NOMO-1 treated with dmso at 0.1 percent for 144 hours (cell line): ENCODE results near the gene ZNF804B.

Experiments
- DNase-seq: peaks from one replicate; lab custom pipeline; 2025; ENCODE audit not compliant: unreplicated experiment; lab: John Stamatoyannopoulos, UW

ZNF804B gene

GRCh38 chr7:88835147-88835728 lies 75.7 kb downstream of the ZNF804B start:
- peak; percentile 69 for DNase-seq

DNA sequence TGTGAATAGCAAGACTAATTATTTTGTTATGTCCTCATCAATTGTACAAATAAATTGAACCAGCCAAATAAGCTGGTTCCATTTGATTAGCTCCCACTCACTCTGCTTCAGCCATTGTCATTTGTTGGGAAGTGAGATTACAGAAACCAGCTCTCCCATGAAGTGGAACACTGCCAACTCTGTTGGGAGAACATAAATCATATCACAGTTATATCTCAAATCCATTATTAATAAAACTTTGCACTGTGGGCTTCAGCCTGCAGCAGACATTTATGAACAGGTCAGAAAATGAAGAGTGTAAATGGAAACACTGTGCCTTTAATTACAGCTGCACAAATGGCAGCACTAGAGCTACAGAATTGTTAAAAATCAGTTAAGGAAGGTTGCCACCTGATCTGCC lies 82.7 kb downstream of the ZNF804B start:
- no peak for DNase-seq

DNA sequence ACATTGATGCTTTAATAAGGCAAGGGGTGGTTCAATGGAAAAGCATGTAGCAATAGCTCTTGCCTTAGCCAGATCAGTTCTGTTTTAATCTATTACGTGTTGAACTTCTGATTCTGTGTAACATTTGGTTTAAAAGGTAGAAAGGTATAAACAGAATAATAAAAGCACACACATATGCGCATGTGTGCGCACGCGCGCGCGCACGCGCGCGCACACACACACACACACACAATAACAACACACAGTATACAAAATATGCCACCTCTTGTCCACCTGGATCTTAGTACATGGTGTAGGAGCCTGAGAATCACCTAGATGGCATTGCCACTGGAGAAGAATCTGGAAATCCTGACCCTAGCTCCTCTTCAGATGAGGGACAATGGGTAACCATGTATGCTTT lies 85.6 kb downstream of the ZNF804B start:
- DNase-seq: no peak

DNA sequence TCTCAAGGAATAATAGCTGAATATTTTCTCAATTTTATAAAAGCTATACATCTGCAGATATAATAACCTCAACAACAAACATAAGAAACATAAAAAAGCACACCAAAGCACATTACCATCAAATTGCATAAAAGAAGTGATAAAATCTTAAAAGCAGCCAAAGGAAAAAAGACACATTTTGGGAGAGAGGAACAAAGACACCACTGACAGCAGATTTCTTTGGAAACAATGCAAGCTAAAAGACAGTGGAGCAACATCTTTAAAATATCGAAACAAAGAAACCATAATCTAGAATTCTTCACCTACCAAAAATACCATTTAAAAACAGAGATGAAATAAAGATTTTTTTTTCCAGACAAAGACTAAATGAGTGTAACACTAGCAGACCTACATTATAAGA lies 91.7 kb downstream of the ZNF804B start:
- DNase-seq: no peak

DNA sequence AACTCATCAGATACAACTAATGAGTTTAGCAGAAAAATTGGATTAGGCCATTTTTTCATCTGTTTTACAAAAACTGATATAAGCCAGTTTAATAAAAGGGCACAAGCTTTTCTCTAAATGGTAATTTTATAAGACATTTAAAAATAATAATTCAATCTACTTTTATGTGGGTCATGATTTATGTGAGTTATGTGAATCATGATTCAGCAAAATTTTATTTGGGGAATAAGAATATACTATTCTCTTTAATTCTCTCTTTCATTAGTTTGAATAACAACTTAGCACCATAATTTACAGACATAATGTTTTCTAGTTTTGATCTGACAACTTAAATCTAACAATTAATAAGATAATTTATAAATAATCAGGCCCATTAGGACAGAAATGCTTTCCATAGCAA lies 99.8 kb downstream of the ZNF804B start:
- DNase-seq: no peak

DNA sequence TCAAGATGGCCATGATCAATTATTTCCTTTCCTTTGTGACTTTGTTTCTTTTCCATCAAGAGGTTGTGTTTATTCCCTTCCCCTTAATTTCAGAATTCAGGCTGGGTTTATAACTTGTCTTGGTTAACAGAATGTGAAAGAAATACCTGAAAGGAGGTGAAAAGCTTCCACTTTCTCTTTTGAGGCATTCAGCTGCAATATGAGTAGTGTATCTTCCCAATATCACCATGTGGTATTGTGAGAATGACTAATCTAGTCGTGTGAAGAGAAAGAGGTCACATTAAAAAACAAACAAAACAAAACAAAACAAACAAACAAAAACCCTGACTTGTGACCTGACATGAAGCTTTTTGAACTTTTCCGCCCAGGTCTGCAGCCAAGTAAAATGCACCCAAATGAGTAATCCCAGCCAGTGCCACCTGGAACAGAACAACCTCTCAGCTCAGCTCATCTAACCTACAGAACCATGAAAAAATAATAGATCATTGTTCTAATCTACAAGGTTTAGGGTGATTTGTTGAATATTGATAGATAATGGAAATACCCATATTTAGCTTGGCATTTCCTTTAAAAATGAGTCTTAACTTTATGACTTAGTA lies 106.9 kb downstream of the ZNF804B start:
- DNase-seq: no peak

- DNase-seq: no peak
Measured at GRCh38 chr7:88867158-88867557, 107.7 kb downstream of the ZNF804B start.

DNA sequence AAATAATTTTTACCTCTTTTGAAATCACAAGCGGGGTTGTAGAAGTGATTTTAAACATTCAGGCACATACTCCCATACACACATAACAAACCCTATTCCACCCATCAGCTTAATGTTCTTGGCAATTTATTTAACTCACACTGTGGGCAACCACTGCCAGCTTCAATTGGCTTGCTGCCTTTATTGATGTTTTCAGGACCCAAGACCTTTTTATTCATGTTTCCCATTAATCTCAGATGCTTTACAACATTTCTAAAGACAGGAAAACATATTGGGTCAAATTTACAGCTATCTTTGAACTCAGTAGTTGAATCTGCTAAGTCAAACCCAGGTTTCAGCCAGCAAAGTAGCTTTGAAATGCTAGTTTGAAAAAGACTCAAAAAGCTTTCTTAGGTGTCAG lies 109.0 kb downstream of the ZNF804B start:
- no peak for DNase-seq

DNA sequence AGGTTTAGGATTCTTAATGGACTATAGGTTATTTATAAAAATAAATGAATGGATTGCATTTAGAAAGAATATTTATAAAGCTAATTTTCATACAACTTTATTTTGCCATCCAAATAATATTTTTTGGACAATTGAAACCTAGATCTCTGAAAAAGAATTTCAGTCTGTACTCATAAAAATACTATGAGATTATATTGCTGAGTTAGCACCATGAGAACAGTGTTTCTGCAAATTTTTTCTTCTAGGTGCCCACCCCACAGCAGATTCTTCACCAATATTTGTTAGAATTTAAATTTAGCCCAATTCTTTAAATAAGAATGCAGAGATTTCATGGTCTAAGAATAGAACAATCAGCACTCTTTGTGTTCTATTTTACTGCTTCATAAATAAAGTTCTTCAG lies 121.6 kb downstream of the ZNF804B start:
- DNase-seq: no peak

DNA sequence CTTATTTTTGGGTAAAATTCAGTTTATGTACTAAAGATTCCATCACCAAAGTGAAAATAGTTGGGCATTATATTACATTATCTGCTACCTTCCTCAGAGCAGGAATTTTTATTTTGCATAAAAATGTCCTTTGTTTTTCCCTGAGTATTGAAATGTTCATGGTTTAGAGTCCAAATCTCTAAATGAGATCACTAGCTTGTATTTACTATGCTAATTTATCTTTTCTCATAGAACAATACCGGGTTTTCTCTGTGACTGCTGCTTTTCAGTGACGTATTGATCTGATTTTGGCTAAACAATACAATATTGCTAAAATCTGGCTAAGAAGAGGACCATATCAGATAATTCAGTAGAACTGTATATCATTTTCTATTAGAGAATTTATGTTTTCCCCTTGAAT lies 125.6 kb downstream of the ZNF804B start:
- no peak for DNase-seq

DNA sequence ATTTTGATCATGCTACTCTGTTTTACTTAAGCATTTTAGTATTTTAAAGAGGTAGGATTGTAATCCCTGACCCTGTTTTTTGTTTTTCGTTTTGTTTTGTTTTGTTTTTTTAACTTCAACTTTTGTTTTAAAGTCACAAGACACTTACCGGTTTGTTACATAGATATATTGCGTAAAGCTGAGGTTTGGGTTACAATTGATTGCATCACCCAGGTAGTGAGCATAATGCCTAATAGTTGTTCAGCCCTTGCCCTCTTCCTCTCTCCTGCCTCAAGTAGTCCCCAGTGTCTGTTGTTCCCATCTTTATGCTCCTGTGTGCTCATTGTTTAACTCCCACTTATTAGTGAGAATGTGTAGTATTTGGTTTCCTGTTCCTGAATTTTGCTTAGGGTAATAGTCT lies 129.2 kb downstream of the ZNF804B start:
- no peak for DNase-seq

DNA sequence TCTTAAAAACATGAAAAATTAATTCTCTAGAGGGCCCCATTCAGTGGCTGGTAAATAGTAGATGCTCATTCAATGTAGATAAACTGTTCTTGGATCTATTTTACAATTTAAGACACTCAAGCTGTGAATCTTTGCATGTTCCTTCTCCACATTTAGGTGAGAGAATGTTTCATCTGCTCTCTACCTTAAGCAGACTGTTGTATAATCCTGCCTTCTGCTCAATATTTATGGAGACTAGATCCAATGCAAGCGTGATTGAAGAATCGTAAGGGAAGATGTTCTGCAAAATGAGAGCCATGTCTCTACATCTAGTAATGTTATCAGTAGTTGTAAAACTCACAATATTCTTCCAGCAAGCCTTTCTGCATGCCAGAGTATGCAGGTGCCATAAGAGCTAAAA lies 151.0 kb downstream of the ZNF804B start:
- no peak for DNase-seq

DNA sequence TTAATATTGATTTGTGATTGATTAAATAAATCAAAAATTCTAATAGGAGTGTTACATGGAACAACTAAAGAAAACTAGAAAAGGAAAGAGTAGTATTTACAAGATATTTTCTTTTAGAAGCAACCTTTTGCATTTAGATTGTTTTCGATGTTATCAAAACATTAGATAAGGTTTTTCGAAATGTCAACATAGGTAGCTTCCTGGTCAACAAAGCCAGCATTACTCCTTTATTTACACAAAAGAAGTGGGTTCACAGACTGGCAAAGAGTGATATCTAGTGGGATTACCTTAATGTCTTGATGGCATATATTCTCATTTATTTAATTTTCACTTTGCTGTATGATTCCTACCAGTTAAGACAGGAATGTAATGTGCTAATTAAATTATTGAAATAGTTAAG lies 153.4 kb downstream of the ZNF804B start:
- DNase-seq: no peak

GRCh38 chr7:88915615-88916014 lies 156.1 kb downstream of the ZNF804B start:
- DNase-seq: no peak

- DNase-seq: no peak
Measured at GRCh38 chr7:88919478-88920131, 160.1 kb downstream of the ZNF804B start.

GRCh38 chr7:88922944-88923343 lies 163.4 kb downstream of the ZNF804B start:
- DNase-seq: no peak

DNA sequence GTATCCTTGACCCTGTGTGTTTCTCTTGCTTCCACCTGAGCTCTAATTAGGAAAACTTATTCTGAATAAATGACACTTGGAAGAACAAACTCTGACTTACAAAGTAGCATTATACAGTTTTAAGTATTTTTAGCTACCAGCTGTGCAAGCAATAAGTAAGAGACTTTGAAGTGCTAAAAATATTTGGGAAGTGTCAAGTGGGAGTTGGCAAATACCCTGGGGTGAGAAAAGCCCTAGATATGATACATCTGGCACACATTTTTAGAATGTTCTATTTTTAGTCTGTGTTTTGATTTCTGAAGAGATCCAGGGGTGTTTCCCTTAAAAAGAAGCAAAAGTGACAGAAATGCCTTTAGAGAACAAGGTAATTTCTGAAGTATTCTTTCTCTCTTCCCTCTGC lies 168.8 kb downstream of the ZNF804B start:
- no peak for DNase-seq

- no peak for DNase-seq
Measured at GRCh38 chr7:88929719-88930118, 170.2 kb downstream of the ZNF804B start.

DNA sequence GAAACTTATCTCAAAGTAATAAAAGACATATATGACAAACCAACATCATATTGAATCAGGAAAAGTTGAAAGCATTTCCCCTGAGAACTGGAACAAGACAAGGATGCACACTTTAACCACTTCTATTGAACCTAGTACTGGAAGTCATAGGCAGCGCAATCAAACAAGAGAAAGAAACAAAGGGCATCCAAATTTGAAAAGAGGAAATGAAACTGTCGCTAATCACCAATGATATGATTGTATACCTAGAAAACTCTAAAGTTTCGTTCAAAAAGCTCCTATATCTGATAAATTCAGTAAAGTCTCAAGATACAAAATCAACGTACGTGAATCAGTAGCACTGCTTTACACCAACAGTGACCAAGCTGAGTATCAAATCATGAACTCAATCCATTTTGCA lies 173.8 kb downstream of the ZNF804B start:
- DNase-seq: no peak

DNA sequence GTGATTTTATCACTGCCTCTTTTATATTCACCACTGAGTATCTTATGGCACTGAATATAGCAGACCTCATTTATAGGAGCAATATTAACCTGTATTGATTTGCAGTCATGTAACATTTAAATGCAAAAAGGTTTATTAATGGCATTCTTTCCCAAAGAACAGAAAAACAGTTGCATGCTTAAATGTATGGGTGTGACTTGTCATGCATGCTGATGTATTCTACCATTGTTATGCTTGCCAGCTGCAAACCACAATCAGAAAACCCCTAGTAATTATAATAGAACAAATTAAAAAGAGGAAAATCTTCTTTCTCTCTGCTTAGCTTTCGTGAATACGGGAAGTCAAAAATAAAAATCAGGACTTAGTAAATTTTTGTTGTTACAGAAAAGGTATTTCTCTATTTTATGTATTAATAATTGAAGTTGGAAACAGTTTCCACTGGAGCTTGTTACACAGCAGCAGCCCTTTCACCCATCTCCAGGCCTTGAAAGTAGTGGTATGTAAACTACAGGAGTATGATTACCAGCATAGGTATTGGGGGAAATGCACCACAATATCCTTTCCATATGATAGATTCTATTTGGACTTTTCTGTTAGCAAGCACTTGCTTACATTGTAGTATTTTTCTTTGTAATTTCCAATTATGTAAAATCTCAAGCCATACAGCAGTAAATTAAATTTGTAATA lies 183.5 kb downstream of the ZNF804B start:
- DNase-seq: no peak

- DNase-seq: no peak
Measured at GRCh38 chr7:88951826-88952225, 192.3 kb downstream of the ZNF804B start.

DNA sequence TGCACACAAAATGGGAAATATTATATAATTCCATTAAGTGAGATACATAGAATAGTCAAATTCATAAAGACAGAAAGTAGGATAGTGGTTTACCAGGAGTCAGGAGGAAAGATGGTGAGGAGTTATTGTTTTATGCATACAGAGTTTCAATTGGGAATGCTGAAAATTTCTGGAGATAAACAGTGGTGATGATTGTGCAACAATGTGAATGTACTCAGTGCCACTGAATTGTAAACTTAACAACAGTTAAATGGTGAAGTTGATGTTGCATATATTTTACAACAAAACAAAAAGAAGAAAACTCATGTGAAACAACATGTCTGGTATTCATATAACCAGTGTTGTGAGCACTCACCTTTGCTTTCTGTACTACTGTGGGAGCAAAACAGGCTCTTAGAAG lies 204.9 kb downstream of the ZNF804B start:
- no peak for DNase-seq
